HepG2 (cell line): ENCODE data around the gene SPTBN2. TPM values are rescaled to one million over a fixed set of nuclear protein-coding genes. Genes with fewer than 3 reads are reported as not detected.

Source experiments
- ATAC-seq: fragments of 200-7000 bp; cut with Tn5 transposase; 3 replicates; pipeline ENCODE4 v1.9.1; 2020; ENCODE audit warnings: mild to moderate bottlenecking, moderate library complexity
- BruUV-seq: library from RNA; stranded (reverse); fragments of 400-500 nt; replicated peaks from 2 replicates; lab custom pipeline; 2021; lab: Mats Ljungman, UMichigan
- CTCF ChIA-PET: fragments of 300-600 bp; formaldehyde crosslinking; extraction: SDS; loops from one replicate; lab custom pipeline; 2021; ENCODE audit warnings: low total read pairs, inconsistent platforms, low intra/inter-chr PET ratio; lab: Yijun Ruan, JAX
- POLR2A ChIA-PET: fragments of 350-600 bp; sonication (Branson Sonifier 250); formaldehyde crosslinking; loops from one replicate; lab custom pipeline; 2020; ENCODE audit warnings: antibody characterized with exemption, inconsistent platforms; lab: Yijun Ruan, JAX
- DNase-seq: peaks from one replicate; pipeline ENCODE4 v3.0.0-alpha.2; 2015; ENCODE audit warnings: low spot score
- FAIRE-seq: peaks from 3 replicates; lab custom pipeline; 2011; peaks lifted over from hg19 to GRCh38; lab: Jason Lieb, UNC
- H2AFZ ChIP-seq: one replicate; pipeline ENCODE4 v1.6.1; 2011; ENCODE audit warnings: low read length, inconsistent platforms
- H3K27ac ChIP-seq: fragments of 300-600 bp; 3 replicates; pipeline ENCODE4 v1.8.0; 2011; ENCODE audit warnings: mixed run types, mild to moderate bottlenecking, mixed read lengths, low read length, inconsistent platforms; ENCODE audit not compliant: insufficient read depth; ENCODE audit errors: extremely low read length
- H3K27me3 ChIP-seq, 2 experiments: fragments of 200-600 bp in 1 of 2; 2 replicates in 1 of 2; 3 replicates in 1 of 2; pipeline versions ENCODE4 v1.6.0 to v1.8.0; 2011; ENCODE audit warnings: low read length in 2 of 2, mild to moderate bottlenecking in 2 of 2, moderate library complexity in 2 of 2, inconsistent platforms in 1 of 2; ENCODE audit not compliant: insufficient read depth in 2 of 2, control insufficient read depth in 1 of 2
- H3K36me3 ChIP-seq, 2 experiments: fragments of 200-600 bp in 1 of 2; replicated peaks in 1 of 2; 2 replicates in 1 of 2; 3 replicates in 1 of 2; pipeline versions ENCODE4 v1.5.1 to v1.8.0; 2011; ENCODE audit warnings: low read length in 2 of 2, inconsistent platforms in 1 of 2; ENCODE audit not compliant: insufficient read depth in 2 of 2, control insufficient read depth in 1 of 2
- H3K4me1 ChIP-seq: 2 replicates; pipeline ENCODE4 v1.5.1; 2012; ENCODE audit warnings: low read length, inconsistent platforms; ENCODE audit not compliant: insufficient read depth
- H3K4me2 ChIP-seq: 2 replicates; pipeline ENCODE4 v1.6.0; 2011; ENCODE audit warnings: low read depth, low read length, inconsistent platforms
- H3K4me3 ChIP-seq, 3 experiments: fragments of 200-600 bp in 1 of 3; sonication (generic), shearing (Covaris generic) in 1 of 3; replicated peaks in 1 of 3; 2 replicates each; pipeline ENCODE4 v1.5.1; 2011 to 2016; ENCODE audit warnings: low read length in 3 of 3, inconsistent platforms in 2 of 3, low read depth in 2 of 3, mild to moderate bottlenecking in 2 of 3, control low read depth in 1 of 3, mixed read lengths in 1 of 3; ENCODE audit not compliant: insufficient read depth in 1 of 3
- H3K79me2 ChIP-seq: one replicate; pipeline ENCODE4 v1.6.1; 2011; ENCODE audit warnings: low read length, inconsistent platforms; ENCODE audit not compliant: insufficient read depth
- H3K9ac ChIP-seq: 2 replicates; pipeline ENCODE4 v1.6.0; 2011; ENCODE audit warnings: mild to moderate bottlenecking, low read depth, low read length, inconsistent platforms; ENCODE audit not compliant: insufficient read depth
- H3K9me3 ChIP-seq: 2 replicates; pipeline ENCODE4 v1.5.1; 2012; ENCODE audit warnings: mild to moderate bottlenecking, low read length
- H4K20me1 ChIP-seq: 2 replicates; pipeline ENCODE4 v1.6.0; 2011; ENCODE audit warnings: inconsistent platforms, mild to moderate bottlenecking, low read length, moderate library complexity; ENCODE audit not compliant: insufficient read depth
- MLLT10 ChIP-seq: sonication (generic); formaldehyde crosslinking; IDR thresholded peaks from 2 replicates; pipeline ENCODE4 v1.4.0; 2020; ENCODE audit warnings: missing genetic modification reagents
- PHF21A ChIP-seq: sonication (generic); formaldehyde crosslinking; IDR thresholded peaks from 2 replicates; pipeline ENCODE4 v1.5.0; 2020; ENCODE audit warnings: mild to moderate bottlenecking, missing genetic modification reagents
- WGBS: methylation state at CpG from one replicate; pipeline ENCODE4 v1.1.6; 2017; ENCODE audit warnings: low lambda C conversion rate; 5-methylcytosine and 5-hydroxymethylcytosine counted together
- in situ Hi-C: cut with HindIII; loops from 2 replicates; pipeline ENCODE4 v1.10.0; 2017; ENCODE audit warnings: low pct_unique_long_range_greater_than_20kb; ENCODE audit not compliant: extremely low pct_ligation_motif_present
- intact Hi-C: fragments of 100-400 bp; cut with micrococcal nuclease; formaldehyde crosslinking; loops from one replicate; pipeline ENCODE4 v1.10.0; 2022; ENCODE audit not compliant: unreplicated experiment
- polyA plus RNA-seq, 8 experiments: library from polyadenylated mRNA; depleted of rRNA in 3 of 8; stranded (reverse) in 7 of 8; unstranded in 1 of 8; fragments of >200 nt; fragmentation: Illumina TruSeq in 4 of 8; extraction: Trizol in 4 of 8; gene quantifications; 2 replicates each; pipeline versions ENCODE4 v1.2.1 to v1.2.3, GENCODE V29; 2011 to 2016; ENCODE audit warnings: low read depth in 4 of 8, missing spikeins in 1 of 8, mixed read lengths in 1 of 8; ENCODE audit not compliant: insufficient read depth in 1 of 8
- total RNA-seq, 5 experiments: library from RNA; depleted of rRNA; stranded (reverse); fragments of >200 nt; fragmentation: Illumina TruSeq; extraction: Trizol; gene quantifications; 2 replicates each; pipeline ENCODE4 v1.2.3, GENCODE V29; 2016; ENCODE audit warnings: low read depth in 1 of 5
- TF ChIP-seq, protein P1 (sequence below), 2 experiments: fragments of 450-650 bp in 1 of 2; sonication (generic) in 1 of 2; formaldehyde crosslinking in 1 of 2; IDR thresholded peaks; 2 replicates each; pipeline versions ENCODE4 v1.6.1 to v1.8.0; 2016 to 2022; ENCODE audit warnings: antibody characterized with exemption in 1 of 2, mild to moderate bottlenecking in 1 of 2, missing genetic modification reagents in 1 of 2

Gene SPTBN2
- total and polyA plus RNA-seq, 2 of the 13 experiments (the other 11 are each of a cell fraction or from before 2014, with no cell fraction given): 0.65 to 4.0 TPM

DNA sequence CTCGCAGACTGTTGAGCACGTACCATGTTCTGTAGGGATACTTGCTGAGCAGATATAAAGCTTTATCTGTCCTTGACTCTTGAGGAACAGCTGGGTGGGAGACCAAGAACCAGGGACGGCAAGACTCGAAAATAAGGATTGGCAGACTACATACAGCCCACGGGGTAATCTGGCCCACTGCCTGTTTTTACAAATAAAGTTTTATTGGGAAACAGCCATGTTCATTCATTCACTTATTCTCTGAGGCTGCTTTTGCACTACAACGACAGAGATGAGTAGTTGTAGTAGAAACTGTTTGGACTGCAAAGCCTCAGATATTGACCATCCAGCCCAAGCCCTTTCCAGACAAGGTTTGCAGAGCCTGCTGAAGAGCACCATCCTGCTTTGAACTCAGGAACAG is 31.0 kb downstream of the SPTBN2 start:
- intact Hi-C loops: no loop called here
- FAIRE-seq: no peak

More for the DNA sequence above, 31.0 kb downstream of the SPTBN2 start:
- Histone ChIP-seq H2AFZ (no peak overlapping the region), H4K20me1 (no peaks in the 10 kb centered on the region), H3K27me3 (no peaks in the 10 kb centered on the region; a peak in 1 of 5 replicates), H3K4me3 (no peak overlapping the region), H3K9me3 (no peaks in the 10 kb centered on the region), H3K36me3 (no peaks in the 10 kb centered on the region), H3K27ac (no peak overlapping the region), H3K79me2 (no peaks in the 10 kb centered on the region), H3K9ac (no peak overlapping the region), H3K4me1 (peaks cover 13% of the 10 kb centered on the region), H3K4me2 (no peak overlapping the region)
- ChIA-PET POLR2A (no interaction called here), CTCF (no interaction called here)
- 83% methylated on average over 5 of the region's 6 CpGs for WGBS
- ATAC-seq: no peak
- no TSS peak for BruUV-seq
- no peak for DNase-seq
- TF ChIP-seq, protein P1, sequence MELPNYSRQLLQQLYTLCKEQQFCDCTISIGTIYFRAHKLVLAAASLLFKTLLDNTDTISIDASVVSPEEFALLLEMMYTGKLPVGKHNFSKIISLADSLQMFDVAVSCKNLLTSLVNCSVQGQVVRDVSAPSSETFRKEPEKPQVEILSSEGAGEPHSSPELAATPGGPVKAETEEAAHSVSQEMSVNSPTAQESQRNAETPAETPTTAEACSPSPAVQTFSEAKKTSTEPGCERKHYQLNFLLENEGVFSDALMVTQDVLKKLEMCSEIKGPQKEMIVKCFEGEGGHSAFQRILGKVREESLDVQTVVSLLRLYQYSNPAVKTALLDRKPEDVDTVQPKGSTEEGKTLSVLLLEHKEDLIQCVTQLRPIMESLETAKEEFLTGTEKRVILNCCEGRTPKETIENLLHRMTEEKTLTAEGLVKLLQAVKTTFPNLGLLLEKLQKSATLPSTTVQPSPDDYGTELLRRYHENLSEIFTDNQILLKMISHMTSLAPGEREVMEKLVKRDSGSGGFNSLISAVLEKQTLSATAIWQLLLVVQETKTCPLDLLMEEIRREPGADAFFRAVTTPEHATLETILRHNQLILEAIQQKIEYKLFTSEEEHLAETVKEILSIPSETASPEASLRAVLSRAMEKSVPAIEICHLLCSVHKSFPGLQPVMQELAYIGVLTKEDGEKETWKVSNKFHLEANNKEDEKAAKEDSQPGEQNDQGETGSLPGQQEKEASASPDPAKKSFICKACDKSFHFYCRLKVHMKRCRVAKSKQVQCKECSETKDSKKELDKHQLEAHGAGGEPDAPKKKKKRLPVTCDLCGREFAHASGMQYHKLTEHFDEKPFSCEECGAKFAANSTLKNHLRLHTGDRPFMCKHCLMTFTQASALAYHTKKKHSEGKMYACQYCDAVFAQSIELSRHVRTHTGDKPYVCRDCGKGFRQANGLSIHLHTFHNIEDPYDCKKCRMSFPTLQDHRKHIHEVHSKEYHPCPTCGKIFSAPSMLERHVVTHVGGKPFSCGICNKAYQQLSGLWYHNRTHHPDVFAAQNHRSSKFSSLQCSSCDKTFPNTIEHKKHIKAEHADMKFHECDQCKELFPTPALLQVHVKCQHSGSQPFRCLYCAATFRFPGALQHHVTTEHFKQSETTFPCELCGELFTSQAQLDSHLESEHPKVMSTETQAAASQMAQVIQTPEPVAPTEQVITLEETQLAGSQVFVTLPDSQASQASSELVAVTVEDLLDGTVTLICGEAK (IDR thresholded peaks at IDR 0.05): no peak
- TF ChIP-seq, protein P1 (CRISPR knock-in tag; IDR thresholded peaks at IDR 0.05): peak; percentile 81; the same call in 1 of the 2 replicates
- TF ChIP-seq PHF21A (CRISPR knock-in tag): no peak
- no peak for TF ChIP-seq MLLT10 (CRISPR knock-in tag)
- in situ Hi-C loops: loop anchor here (10.0 kb wide), 1 partner anchor 293 kb away; no protein-coding TSS in a partner anchor
